ENCODE measurements around the gene DCANP1. TPM values are rescaled to one million over a fixed set of nuclear protein-coding genes. Genes with fewer than 3 reads are reported as not detected.

Gene DCANP1
- total RNA-seq, 1 experiment from 2014 or later: not detected

DNA sequence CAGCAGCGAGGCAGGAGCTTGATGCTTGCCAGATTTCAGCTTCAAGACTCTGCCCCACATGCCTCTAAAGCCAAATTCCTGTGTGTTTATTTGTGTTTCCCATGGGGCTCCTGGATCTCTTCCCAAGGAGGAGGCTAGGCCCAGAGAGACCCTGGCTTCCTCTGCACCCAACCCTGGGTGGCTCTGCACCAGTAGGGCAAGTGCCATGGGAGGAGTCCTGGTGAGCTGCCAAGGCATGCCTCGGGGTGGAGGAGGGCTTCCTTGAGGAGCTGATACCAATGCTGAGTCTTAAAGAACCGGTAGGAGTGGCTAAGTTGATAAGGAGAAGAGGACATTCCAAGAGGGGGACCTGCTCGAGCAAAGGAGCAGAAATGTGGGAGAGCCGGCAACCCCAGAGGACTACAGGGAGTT lies 11.8 kb upstream of the DCANP1 start:
- ChIA-PET CTCF (interaction anchor here (1.0 to 11.9 kb wide), 7 partner anchors 11 to 108 kb away, joined by 3 to 524 read pairs (median 20); no protein-coding TSS in a partner anchor), POLR2A (no interaction called here)
- Mint-ChIP-seq H3K27ac (no peak overlapping the region), H3K4me3 (no peak overlapping the region), H3K36me3 (no peaks in the 10 kb centered on the region), H3K27me3 (ENCODE audit: low read depth) (peaks cover 61% of the 10 kb centered on the region), H3K9me3 (no peaks in the 10 kb centered on the region), H3K4me1 (peaks cover 4% of the 10 kb centered on the region; the same call in 1 of the 2 replicates)
- TF ChIP-seq NFATC4 (CRISPR knock-in tag; IDR thresholded peaks at IDR 0.05) (no peak), SMAD4 (CRISPR knock-in tag; IDR thresholded peaks at IDR 0.05) (no peak), ETV6 (CRISPR knock-in tag; IDR thresholded peaks at IDR 0.05) (no peak), SP1 (CRISPR knock-in tag; conservative IDR thresholded peaks at IDR 0.05) (no peak), ATF1 (CRISPR knock-in tag; IDR thresholded peaks at IDR 0.05) (no peak)
- no peak for DNase-seq (ENCODE audit: low spot score)
- ATAC-seq: no peak

- ChIA-PET POLR2A (no interaction called here), CTCF (interaction anchor here (0.9 to 11.9 kb wide), 25 partner anchors 8 to 452 kb away, joined by 3 to 524 read pairs (median 7); partner anchors contain the start of genes DCANP1 and SLC25A48)
- Mint-ChIP-seq H3K36me3 (no peaks in the 10 kb centered on the region), H3K4me3 (no peak overlapping the region), H3K27me3 (ENCODE audit: low read depth) (peaks cover 55% of the 10 kb centered on the region), H3K4me1 (peaks cover 4% of the 10 kb centered on the region; the same call in 1 of the 2 replicates), H3K9me3 (no peaks in the 10 kb centered on the region), H3K27ac (no peak overlapping the region)
- TF ChIP-seq SOX15 (CRISPR knock-in tag; IDR thresholded peaks at IDR 0.05): no peak
- TF ChIP-seq IRF1 (CRISPR knock-in tag; IDR thresholded peaks at IDR 0.05): no peak
- no peak for TF ChIP-seq MXD4 (CRISPR knock-in tag; IDR thresholded peaks at IDR 0.05; ENCODE audit: borderline replicate concordance)
- TF ChIP-seq CREB1 (CRISPR knock-in tag; IDR thresholded peaks at IDR 0.05): no peak
- TF ChIP-seq IRF2 (CRISPR knock-in tag; IDR thresholded peaks at IDR 0.05; ENCODE audit: borderline replicate concordance, low read depth): no peak
- no peak for TF ChIP-seq ETV6 (CRISPR knock-in tag; IDR thresholded peaks at IDR 0.05)
- TF ChIP-seq ATF1 (CRISPR knock-in tag; IDR thresholded peaks at IDR 0.05): no peak
- no peak for TF ChIP-seq ESRRA (CRISPR knock-in tag; IDR thresholded peaks at IDR 0.05; ENCODE audit: borderline replicate concordance)
- no peak for TF ChIP-seq PRRX2 (CRISPR knock-in tag; IDR thresholded peaks at IDR 0.05)
- TF ChIP-seq, protein P1, sequence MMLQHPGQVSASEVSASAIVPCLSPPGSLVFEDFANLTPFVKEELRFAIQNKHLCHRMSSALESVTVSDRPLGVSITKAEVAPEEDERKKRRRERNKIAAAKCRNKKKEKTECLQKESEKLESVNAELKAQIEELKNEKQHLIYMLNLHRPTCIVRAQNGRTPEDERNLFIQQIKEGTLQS (CRISPR knock-in tag; conservative IDR thresholded peaks at IDR 0.05): no peak
- no peak for TF ChIP-seq FOXK1 (CRISPR knock-in tag; IDR thresholded peaks at IDR 0.05)
- no peak for TF ChIP-seq MYBL2 (CRISPR knock-in tag; IDR thresholded peaks at IDR 0.05)
- no peak for TF ChIP-seq NFYB (CRISPR knock-in tag; conservative IDR thresholded peaks at IDR 0.05; ENCODE audit: low read depth)
- TF ChIP-seq OVOL2 (CRISPR knock-in tag; IDR thresholded peaks at IDR 0.05; ENCODE audit: borderline replicate concordance): no peak
- TF ChIP-seq NFE2L1 (CRISPR knock-in tag; IDR thresholded peaks at IDR 0.05): no peak
- no peak for TF ChIP-seq ZNF532 (CRISPR knock-in tag; IDR thresholded peaks at IDR 0.05; ENCODE audit: borderline replicate concordance)
- no peak for TF ChIP-seq SMAD3 (CRISPR knock-in tag; IDR thresholded peaks at IDR 0.05; ENCODE audit: borderline replicate concordance)
- TF ChIP-seq CREM (CRISPR knock-in tag; IDR thresholded peaks at IDR 0.05): no peak
- no peak for TF ChIP-seq TEAD1 (CRISPR knock-in tag; IDR thresholded peaks at IDR 0.05)
- ATAC-seq (no peak), DNase-seq (ENCODE audit: low spot score) (no peak)
These were observed 11.2 kb upstream of the DCANP1 start for GRCh38 chr5:135458356-135458755.

All from WTC11 (cell line).